OCI-LY1 (cell line): ENCODE measurements around the gene ZNF467.

Source experiments
- H2AFZ ChIP-seq: fragments of 200-600 bp; sonication (generic), shearing (Covaris generic); 2 replicates; pipeline ENCODE4 v1.6.0; 2014; ENCODE audit warnings: antibody characterized with exemption, mild to moderate bottlenecking, low read length
- H3F3A ChIP-seq: fragments of 200-600 bp; sonication (generic), shearing (Covaris generic); 2 replicates; pipeline ENCODE4 v1.6.0; 2014; ENCODE audit warnings: mild to moderate bottlenecking, antibody characterized with exemption, low read length, moderate library complexity; ENCODE audit not compliant: insufficient read depth
- H3K27ac ChIP-seq: fragments of 200-600 bp; sonication (generic); 2 replicates; pipeline ENCODE4 v1.5.1; 2014; ENCODE audit warnings: low read length, mixed run types, mild to moderate bottlenecking, low read depth; ENCODE audit not compliant: poor library complexity, severe bottlenecking
- H3K27me3 ChIP-seq: fragments of 200-600 bp; sonication (generic); 2 replicates; pipeline ENCODE4 v1.6.0; 2014; ENCODE audit warnings: antibody characterized with exemption, mild to moderate bottlenecking, low read length, moderate library complexity; ENCODE audit not compliant: insufficient read depth
- H3K36me3 ChIP-seq: fragments of 200-600 bp; sonication (generic); 2 replicates; pipeline ENCODE4 v1.6.1; 2014; ENCODE audit warnings: mild to moderate bottlenecking, antibody characterized with exemption, low read length, moderate library complexity, mixed read lengths; ENCODE audit not compliant: insufficient read depth
- H3K4me1 ChIP-seq: fragments of 200-600 bp; sonication (generic); 2 replicates; pipeline ENCODE4 v1.5.1; 2014; ENCODE audit warnings: mild to moderate bottlenecking, low read length, moderate library complexity; ENCODE audit not compliant: insufficient read depth, severe bottlenecking
- H3K4me2 ChIP-seq: fragments of 200-600 bp; sonication (generic), shearing (Covaris generic); 2 replicates; pipeline ENCODE4 v1.6.1; 2014; ENCODE audit warnings: low read length
- H3K4me3 ChIP-seq: fragments of 200-600 bp; sonication (generic); 2 replicates; pipeline ENCODE4 v1.5.1; 2014; ENCODE audit warnings: low read length, low read depth, mild to moderate bottlenecking, mixed read lengths; ENCODE audit not compliant: poor library complexity, severe bottlenecking
- H3K79me2 ChIP-seq: fragments of 200-600 bp; shearing (Covaris generic); 2 replicates; pipeline ENCODE4 v1.6.1; 2016; ENCODE audit warnings: mixed run types, low read length, mixed read lengths; ENCODE audit not compliant: insufficient read depth
- H3K9ac ChIP-seq: fragments of 200-600 bp; sonication (generic), shearing (Covaris generic); 2 replicates; pipeline ENCODE4 v1.6.1; 2014; ENCODE audit warnings: mild to moderate bottlenecking, low read length, mixed read lengths
- H3K9me2 ChIP-seq: fragments of 200-600 bp; sonication (generic), shearing (Covaris generic); 2 replicates; pipeline ENCODE4 v1.6.1; 2014; ENCODE audit warnings: low read depth, mild to moderate bottlenecking, low read length, mixed read lengths
- H3K9me3 ChIP-seq: fragments of 200-600 bp; shearing (Covaris generic); 2 replicates; pipeline ENCODE4 v1.6.1; 2014; ENCODE audit warnings: low read length, mixed read lengths
- H4K20me1 ChIP-seq: fragments of 200-600 bp; sonication (generic), shearing (Covaris generic); 2 replicates; pipeline ENCODE4 v1.6.0; 2016; ENCODE audit warnings: mild to moderate bottlenecking, low read length; ENCODE audit not compliant: insufficient read depth
- EZH2 ChIP-seq: fragments of 200-600 bp; sonication (generic), shearing (Covaris generic); IDR thresholded peaks from 2 replicates; pipeline ENCODE4 v1.8.0; 2017; ENCODE audit warnings: borderline replicate concordance, mixed run types, mild to moderate bottlenecking, antibody characterized with exemption, low read length, moderate library complexity, mixed read lengths
- TF ChIP-seq, protein P1 (sequence below): fragments of 200-600 bp; sonication (generic), shearing (Covaris generic); IDR thresholded peaks from 2 replicates; pipeline ENCODE4 v1.5.1; 2017; ENCODE audit warnings: mild to moderate bottlenecking, antibody characterized with exemption, low read length, moderate library complexity, mixed read lengths

Gene ZNF467

DNA sequence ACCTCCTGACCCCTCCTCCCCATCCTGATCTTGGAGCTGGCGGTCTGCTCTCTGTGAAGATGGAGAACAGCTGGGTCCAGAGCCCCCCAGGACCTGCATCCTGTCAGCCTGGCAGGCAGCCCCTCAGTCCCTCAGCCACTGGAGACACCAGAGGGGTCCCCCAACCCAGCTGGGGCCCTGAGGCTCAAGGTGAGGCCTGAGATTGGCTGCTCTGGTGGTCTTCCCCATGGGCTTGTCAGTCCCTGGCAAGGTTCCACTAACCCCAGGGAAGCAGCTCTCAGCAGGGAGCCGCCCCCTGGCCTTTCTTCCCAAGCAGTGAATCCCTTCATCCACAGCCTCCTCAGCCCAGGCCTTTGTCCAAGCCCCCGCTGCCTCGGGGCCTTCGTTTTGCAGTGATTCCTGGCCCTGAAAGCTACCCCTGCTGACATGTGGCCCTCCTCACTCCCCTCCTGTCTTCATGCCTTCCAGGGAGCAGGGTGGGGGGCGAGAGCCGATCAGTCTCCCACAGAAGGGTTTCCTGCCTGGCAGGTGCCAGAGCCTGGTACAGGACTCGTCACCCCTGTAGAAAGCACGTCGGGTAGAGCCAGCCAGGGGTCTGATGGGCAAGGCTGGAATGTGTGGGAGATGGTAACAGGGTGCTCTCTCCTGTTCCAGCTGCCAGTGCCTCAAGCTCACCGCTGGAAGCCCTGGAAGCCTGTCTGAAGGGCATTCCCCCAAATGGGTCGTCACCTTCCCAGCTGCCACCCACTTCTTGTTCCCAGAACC, 48.5 kb downstream of the ZNF467 start:
- H3K36me3 ChIP-seq: peaks cover 49% of the 10 kb centered on the region; the same call in 1 of the 2 replicates
- H3K79me2 ChIP-seq: no peaks in the 10 kb centered on the region
- H3K4me3 ChIP-seq: no peak overlapping the region
- H3K9ac ChIP-seq: no peak overlapping the region
- no peaks in the 10 kb centered on the region for H3K9me3 ChIP-seq
- no peak overlapping the region for H3K27ac ChIP-seq
- no peak overlapping the region for H2AFZ ChIP-seq
- H3F3A ChIP-seq: no peaks in the 10 kb centered on the region
- H3K9me2 ChIP-seq: no peaks in the 10 kb centered on the region
- H3K4me2 ChIP-seq: no peak overlapping the region
- no peaks in the 10 kb centered on the region for H3K27me3 ChIP-seq
- TF ChIP-seq, protein P1, sequence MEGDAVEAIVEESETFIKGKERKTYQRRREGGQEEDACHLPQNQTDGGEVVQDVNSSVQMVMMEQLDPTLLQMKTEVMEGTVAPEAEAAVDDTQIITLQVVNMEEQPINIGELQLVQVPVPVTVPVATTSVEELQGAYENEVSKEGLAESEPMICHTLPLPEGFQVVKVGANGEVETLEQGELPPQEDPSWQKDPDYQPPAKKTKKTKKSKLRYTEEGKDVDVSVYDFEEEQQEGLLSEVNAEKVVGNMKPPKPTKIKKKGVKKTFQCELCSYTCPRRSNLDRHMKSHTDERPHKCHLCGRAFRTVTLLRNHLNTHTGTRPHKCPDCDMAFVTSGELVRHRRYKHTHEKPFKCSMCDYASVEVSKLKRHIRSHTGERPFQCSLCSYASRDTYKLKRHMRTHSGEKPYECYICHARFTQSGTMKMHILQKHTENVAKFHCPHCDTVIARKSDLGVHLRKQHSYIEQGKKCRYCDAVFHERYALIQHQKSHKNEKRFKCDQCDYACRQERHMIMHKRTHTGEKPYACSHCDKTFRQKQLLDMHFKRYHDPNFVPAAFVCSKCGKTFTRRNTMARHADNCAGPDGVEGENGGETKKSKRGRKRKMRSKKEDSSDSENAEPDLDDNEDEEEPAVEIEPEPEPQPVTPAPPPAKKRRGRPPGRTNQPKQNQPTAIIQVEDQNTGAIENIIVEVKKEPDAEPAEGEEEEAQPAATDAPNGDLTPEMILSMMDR: no peak
- no peak for TF ChIP-seq EZH2
- H3K4me1 ChIP-seq: no peaks in the 10 kb centered on the region
- no peaks in the 10 kb centered on the region for H4K20me1 ChIP-seq

GRCh38 chr7:149723795-149724495, 49.4 kb downstream of the ZNF467 start:
- H2AFZ ChIP-seq: no peak overlapping the region
- H3K9me3 ChIP-seq: no peaks in the 10 kb centered on the region
- no peaks in the 10 kb centered on the region for H3K9me2 ChIP-seq
- H3K4me1 ChIP-seq: no peaks in the 10 kb centered on the region
- H3K4me2 ChIP-seq: no peak overlapping the region
- no peak overlapping the region for H3K9ac ChIP-seq
- no peak overlapping the region for H3K4me3 ChIP-seq
- H3K79me2 ChIP-seq: no peaks in the 10 kb centered on the region
- H4K20me1 ChIP-seq: no peaks in the 10 kb centered on the region
- peaks cover 42% of the 10 kb centered on the region; the same call in 1 of the 2 replicates for H3K36me3 ChIP-seq
- H3F3A ChIP-seq: no peaks in the 10 kb centered on the region
- no peak overlapping the region for H3K27ac ChIP-seq
- TF ChIP-seq, protein P1: no peak
- no peak for TF ChIP-seq EZH2
- no peaks in the 10 kb centered on the region for H3K27me3 ChIP-seq

DNA sequence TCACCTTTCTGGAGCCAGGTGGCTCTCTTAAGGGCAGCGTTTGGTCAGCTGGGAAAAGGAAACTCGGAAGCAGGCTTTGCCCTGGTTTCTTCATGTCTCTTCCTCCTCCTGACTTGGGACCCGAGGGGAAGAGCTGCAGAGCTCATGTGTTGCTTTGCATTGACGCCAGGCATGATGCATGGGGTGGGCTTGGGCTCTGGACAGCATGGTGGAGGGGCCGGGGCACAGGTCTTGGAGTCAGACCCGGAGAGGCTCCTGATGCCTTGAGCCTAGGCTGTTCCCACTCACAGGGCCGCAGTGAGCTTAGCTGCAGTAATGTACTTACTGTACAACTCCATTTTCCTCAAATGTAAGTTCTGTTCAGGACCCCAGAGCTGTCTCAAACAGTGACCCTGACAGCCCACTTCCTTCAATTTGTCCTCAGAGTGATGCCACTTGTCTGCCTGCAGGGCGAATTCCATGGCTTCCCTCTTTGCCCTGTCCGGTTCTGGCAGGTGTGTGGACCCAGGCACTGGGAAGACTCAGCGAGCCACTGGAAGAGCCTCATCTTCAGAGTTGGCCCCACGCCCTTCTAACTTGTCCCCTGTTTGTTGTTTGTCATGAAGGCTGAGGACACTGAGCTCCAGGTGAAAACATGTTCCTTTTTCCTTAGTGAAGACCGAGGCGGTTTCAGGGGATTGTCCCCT, 50.2 kb downstream of the ZNF467 start:
- Histone ChIP-seq H3K79me2 (no peaks in the 10 kb centered on the region), H3K4me2 (no peak overlapping the region), H3K9me3 (no peaks in the 10 kb centered on the region), H3K9ac (no peak overlapping the region), H3K27me3 (no peaks in the 10 kb centered on the region), H2AFZ (no peak overlapping the region), H3K36me3 (peaks cover 36% of the 10 kb centered on the region; the same call in 1 of the 2 replicates), H3K9me2 (no peaks in the 10 kb centered on the region), H3K4me1 (no peaks in the 10 kb centered on the region), H3K27ac (no peak overlapping the region), H4K20me1 (no peaks in the 10 kb centered on the region), H3F3A (no peaks in the 10 kb centered on the region), H3K4me3 (no peak overlapping the region)
- TF ChIP-seq, protein P1: no peak
- TF ChIP-seq EZH2: no peak
